ENCODE measurements around the gene KIF1C. TPM values are rescaled to one million over a fixed set of nuclear protein-coding genes. Genes with fewer than 3 reads are reported as not detected.

Gene KIF1C
- 10 to 100 TPM; 39.4 to 80.3 TPM for total RNA-seq

DNA sequence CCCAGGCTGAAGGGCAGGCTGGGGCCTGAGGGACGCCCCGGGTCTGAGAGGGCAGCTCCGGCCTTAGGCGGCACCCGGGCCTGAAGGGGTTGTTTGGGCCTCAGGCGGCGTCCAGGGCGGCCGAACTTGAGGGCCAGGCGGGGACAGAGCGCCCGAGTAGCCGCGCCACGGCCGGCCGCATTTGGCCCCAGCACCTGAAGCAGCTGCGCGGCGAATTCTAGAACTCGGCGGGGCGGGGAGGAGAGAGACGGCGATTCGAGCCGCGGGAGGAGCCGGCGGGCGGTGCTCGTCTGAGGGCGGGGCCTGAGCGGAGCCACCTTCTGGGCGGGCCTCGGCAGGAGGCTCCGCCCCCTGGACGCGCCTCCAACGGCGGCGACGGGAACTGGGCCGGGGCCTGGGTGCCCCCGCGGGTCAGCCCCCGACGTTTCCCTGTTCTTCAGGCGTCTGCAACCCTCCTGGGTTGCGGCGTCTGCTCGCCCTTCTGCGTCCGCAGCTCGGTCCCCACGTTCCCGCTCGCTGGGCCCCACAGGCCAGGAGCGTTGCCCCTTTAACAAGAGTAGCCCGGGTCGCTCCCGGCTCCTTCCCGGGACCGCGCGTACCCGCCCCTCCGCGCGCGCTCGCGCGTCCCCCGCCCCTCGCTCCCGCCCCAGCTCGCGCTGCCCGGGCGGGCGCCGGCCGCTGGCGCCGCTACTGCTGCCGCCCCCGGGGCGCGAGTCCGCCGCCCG lies at the start of gene KIF1C, which contains the start of gene INCA1:
Gene KIF1C, plus strand, starts transcription at position 649 of the 725 bp plus-strand sequence. CDS start 2,297 bp downstream, outside the sequence.
Gene INCA1, minus strand, starts transcription at position 221 of the 725 bp plus-strand sequence. CDS start 3,085 bp downstream, outside the sequence.
- peak within 1 kb of the TSS; percentile 17 to 80 for H3K27ac Mint-ChIP-seq

DNA sequence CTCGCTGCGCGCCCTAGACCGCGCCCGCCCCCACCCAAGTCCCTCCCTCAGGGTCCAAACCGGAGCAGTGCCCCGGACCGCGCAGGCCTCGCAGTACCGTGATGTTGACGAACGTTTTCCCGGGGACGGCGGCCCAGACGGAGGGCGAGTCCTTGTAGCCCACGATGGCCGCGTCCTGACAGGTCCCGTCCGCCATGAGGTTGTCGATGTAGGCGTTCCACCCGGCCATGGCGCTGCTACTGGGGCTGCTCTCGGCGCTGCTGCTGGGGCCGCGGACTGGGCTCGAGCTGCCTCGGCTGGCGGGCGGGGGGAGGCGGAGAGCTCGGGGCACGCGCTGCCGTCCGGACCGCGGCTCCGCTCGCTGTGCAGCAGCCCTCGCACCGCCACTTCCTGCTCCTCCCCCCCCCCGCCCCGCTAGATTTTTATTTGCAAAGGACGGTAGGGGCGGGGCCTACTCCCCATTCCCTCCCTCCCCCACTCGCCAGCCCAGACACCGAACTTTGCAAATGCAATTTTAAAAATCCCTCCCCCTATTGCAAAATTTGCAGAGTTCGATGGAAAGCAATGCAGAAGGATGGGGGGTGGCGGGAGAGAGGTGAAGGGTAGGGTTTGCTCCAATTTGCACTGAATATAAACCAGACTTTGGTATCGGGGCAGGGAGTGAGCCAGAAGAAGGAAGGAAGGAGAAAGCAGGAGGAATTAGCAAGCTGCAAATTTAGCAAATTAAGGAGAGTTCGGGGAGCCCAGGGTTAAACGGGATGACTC lies 49.4 kb upstream of the KIF1C start, which contains the start of gene PFN1:
Gene PFN1, minus strand, starts transcription at position 365 of the 765 bp plus-strand sequence. Its CDS starts 136 bp downstream, at position 229.
- Mint-ChIP-seq H3K36me3 (peaks cover 31% of the 10 kb centered on the region), H3K4me1 (ENCODE audit: low read depth in 2 of 2) (peaks cover 47 to 55% of the 10 kb centered on the region in 2 donors), H3K27ac (peak within 1 kb of the TSS; percentile 96), H3K27me3 (no peaks in the 10 kb centered on the region), H3K9me3 (no peaks in the 10 kb centered on the region), H3K4me3 (peak within 1 kb of the TSS; percentile 100)
- ATAC-seq = peak; percentile 63 to 79
- peak; percentile 93 for DNase-seq (ENCODE audit: low spot score)

More for the DNA sequence above, at the start of gene KIF1C, which contains the start of gene INCA1:
- peak; percentile 92 for DNase-seq (ENCODE audit: low spot score)
- H3K36me3 Mint-ChIP-seq = no peaks in the 10 kb centered on the region
- peaks cover 17 to 21% of the 10 kb centered on the region in 2 donors for H3K4me1 Mint-ChIP-seq (ENCODE audit: low read depth in 2 of 2)
- ATAC-seq = peak; percentile 96 to 98
- H3K27me3 Mint-ChIP-seq = peaks cover 0 to 6% of the 10 kb centered on the region in 2 donors
- H3K9me3 Mint-ChIP-seq = no peaks in the 10 kb centered on the region
- peak within 1 kb of the TSS; percentile 83 for H3K4me3 Mint-ChIP-seq

DNA sequence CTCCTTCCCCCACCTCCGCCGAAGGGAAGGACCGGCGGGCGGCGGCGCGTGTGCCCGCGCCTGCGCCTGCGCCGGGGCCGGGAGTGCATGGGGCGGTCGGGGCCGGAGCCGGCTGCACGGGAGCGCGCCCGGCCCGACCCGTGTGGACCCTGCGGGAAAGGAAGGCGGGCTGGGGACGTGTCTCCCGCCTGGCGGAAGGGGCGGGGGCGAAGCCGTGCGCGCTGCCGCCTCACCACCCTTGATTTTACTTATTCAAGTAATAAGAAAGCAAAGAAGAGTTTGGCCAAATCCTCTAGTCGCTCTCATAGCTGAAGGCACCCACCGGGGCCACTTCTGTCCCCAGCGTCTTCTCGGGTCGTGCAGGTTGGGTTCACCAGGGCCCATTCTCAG lies 48.8 kb upstream of the KIF1C start:
- Mint-ChIP-seq H3K4me1 (ENCODE audit: low read depth in 2 of 2) (peaks cover 45 to 49% of the 10 kb centered on the region in 2 donors), H3K36me3 (peaks cover 30% of the 10 kb centered on the region), H3K27me3 (no peaks in the 10 kb centered on the region), H3K4me3 (peak overlapping the region; percentile 100), H3K27ac (peak overlapping the region; percentile 96), H3K9me3 (no peaks in the 10 kb centered on the region)
- DNase-seq (ENCODE audit: low spot score) (peak; percentile 88), ATAC-seq (peak; percentile 67 to 77)

DNA sequence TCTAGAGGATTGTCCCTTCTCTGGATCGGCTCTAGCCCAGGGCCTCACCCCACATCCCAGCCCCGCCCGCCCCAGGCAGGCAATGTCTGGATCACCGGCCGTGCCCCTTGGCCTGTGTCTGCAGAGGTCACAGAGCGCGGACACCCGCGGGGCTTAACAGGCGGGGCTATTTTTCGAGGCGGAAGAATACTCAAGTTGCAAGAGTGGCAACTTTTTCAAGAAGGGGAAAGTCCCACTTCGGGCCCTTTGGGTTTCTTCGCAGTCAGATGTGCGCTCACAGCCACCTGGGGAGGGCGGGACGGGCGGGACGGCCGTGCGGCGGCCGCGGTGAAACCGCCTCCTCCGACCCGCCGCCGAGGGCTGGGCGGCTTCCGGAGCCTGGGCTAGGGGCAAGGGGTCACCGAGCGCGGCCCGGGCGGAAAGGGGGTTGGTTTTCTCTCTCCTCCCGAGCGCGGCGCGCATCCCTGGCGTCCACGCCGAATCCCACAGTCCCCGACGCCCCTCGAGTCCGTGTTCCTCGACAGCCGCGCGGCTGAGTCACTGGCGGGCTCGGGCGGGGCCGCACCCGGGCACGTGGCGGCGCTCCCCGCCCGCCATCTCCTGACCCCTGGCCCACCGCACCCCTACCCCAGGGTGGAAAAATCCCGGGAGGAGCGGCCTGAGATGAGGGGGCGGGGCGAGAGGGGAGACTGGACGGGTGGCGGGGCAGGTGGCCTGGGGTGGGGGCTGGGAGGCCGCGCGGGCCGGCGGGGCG lies 48.3 kb upstream of the KIF1C start:
- H3K27ac Mint-ChIP-seq = peak overlapping the region; percentile 96
- DNase-seq (ENCODE audit: low spot score) = peak; percentile 90
- H3K4me1 Mint-ChIP-seq (ENCODE audit: low read depth in 2 of 2) = peaks cover 40 to 44% of the 10 kb centered on the region in 2 donors

DNA sequence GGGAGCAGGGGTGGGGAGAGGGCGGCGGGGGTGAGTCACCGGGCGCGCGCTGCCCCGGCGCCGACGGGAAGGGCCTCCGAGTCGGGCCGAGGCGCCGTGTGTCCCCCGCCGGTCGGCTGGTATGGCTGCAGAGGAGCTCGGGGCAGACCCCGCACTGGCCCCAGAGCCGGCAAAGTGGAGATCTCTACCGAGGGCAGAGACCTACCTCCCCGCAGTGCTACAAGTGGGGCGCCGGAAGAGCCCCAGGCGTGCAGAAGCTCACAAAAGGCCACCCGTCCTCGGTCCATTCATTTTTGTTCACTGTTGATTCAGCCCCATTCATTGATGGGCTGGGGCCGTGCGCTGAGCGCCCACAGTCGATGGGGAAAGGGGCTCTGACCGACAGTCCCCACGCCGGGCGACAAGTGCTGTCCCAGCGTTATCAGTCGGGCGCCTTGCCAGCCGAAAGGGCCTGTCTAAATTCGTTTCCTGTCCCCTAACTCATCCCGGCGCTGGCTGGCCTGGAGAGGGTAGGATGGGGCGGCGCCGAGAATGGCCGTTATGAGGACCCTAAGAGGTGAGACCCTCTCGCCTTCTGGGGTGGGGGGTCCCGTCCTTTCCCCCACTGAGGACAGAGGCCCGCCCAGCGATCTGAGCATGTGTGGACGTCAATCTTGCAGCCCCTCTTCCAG lies 47.5 kb upstream of the KIF1C start:
- ATAC-seq (peak; percentile 25 to 31), DNase-seq (ENCODE audit: low spot score) (no peak)
- no peaks in the 10 kb centered on the region for H3K9me3 Mint-ChIP-seq

More for the DNA sequence above, 48.3 kb upstream of the KIF1C start:
- peak; percentile 57 to 63 for ATAC-seq
- H3K36me3 Mint-ChIP-seq = peaks cover 25% of the 10 kb centered on the region
- peak overlapping the region; percentile 100 for H3K4me3 Mint-ChIP-seq
- no peaks in the 10 kb centered on the region for H3K27me3 Mint-ChIP-seq
- H3K9me3 Mint-ChIP-seq = no peaks in the 10 kb centered on the region

DNA sequence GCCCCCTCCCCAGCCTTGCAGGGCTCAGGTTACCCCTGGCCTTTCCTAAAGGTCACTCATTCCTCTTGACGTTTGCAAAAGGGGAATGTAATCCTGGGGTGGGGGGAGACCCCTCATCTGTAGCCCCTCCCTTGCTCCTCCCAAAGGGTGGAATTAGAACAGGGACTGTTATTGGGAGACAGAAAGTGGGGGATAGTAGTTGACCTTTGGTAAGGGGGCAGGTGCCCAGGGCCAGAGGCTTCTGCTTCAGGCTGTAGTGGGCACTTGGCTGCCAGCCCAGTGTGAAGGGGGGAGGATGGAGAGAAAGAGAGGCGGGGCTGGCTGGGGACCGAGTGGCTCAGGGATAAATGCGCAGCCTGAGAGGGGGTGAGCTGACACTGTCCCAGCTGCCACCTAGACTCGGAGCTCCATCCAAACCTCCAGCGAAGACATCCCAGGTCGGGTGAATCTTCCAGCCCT lies 47.0 kb upstream of the KIF1C start, which contains the start of gene ENO3:
Gene ENO3, plus strand, starts transcription at position 374 of the 459 bp plus-strand sequence. CDS start 711 bp downstream, outside the sequence.
- peak within 1 kb of the TSS; percentile 89 for H3K4me3 Mint-ChIP-seq
- H3K27ac Mint-ChIP-seq = peak within 1 kb of the TSS; percentile 78 to 96
- peaks cover 13% of the 10 kb centered on the region for H3K36me3 Mint-ChIP-seq
- H3K9me3 Mint-ChIP-seq = no peaks in the 10 kb centered on the region
- ATAC-seq = no peak
- H3K27me3 Mint-ChIP-seq = no peaks in the 10 kb centered on the region
- no peak for DNase-seq (ENCODE audit: low spot score)
- peaks cover 27 to 31% of the 10 kb centered on the region in 2 donors for H3K4me1 Mint-ChIP-seq (ENCODE audit: low read depth in 2 of 2)

More for the DNA sequence above, 47.5 kb upstream of the KIF1C start:
- peak overlapping the region; percentile 78 to 96 for H3K27ac Mint-ChIP-seq
- peaks cover 19% of the 10 kb centered on the region for H3K36me3 Mint-ChIP-seq
- no peaks in the 10 kb centered on the region for H3K27me3 Mint-ChIP-seq
- peaks cover 33 to 36% of the 10 kb centered on the region in 2 donors for H3K4me1 Mint-ChIP-seq (ENCODE audit: low read depth in 2 of 2)
- peak overlapping the region; percentile 89 for H3K4me3 Mint-ChIP-seq

DNA sequence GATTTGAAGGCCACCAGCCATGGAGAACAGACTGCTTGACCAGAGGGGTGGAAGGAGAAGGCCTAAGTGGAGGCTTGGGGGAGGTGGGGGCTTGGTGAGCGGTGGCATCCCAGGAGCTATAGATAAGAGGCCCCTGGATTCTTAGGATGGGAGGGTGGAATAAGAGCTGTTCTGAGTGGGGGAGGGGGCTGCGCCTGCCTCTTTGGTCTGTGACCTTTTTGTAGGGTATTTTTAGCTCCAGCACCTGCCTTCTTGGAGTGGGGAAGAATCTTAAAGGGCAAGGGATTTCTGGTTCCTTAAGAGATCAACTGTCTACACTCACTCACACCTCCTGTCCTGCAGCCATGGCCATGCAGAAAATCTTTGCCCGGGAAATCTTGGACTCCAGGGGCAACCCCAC lies 46.3 kb upstream of the KIF1C start:
- Mint-ChIP-seq H3K27me3 (no peaks in the 10 kb centered on the region), H3K4me1 (ENCODE audit: low read depth in 2 of 2) (peaks cover 25 to 30% of the 10 kb centered on the region in 2 donors), H3K4me3 (peak overlapping the region; percentile 89), H3K36me3 (peaks cover 7% of the 10 kb centered on the region), H3K9me3 (no peaks in the 10 kb centered on the region), H3K27ac (peak overlapping the region; percentile 78 to 96)
- DNase-seq (ENCODE audit: low spot score) = no peak
- no peak for ATAC-seq

DNA sequence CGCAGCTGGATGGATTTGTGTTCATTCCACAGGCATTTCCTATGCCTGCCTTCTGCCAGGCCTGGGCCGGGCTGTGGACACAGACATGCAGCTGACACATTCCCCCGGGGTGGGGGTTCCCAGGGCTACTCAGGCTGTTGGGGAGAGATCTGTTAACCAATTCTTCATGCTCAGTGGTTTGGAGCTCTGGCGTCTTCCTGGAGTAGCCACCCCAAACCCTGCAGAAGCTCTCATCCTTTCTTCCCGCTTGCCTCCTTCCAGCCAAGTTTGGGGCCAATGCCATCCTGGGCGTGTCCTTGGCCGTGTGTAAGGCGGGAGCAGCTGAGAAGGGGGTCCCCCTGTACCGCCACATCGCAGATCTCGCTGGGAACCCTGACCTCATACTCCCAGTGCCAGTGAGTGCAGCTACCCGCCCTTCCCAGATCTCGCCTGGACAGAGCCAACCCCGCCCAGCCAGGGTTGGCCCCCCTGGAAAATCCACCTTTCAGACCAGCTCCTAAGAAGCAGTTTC lies 44.2 kb upstream of the KIF1C start:
- Mint-ChIP-seq H3K27me3 (no peaks in the 10 kb centered on the region), H3K36me3 (no peaks in the 10 kb centered on the region), H3K4me1 (ENCODE audit: low read depth in 2 of 2) (peaks cover 18 to 28% of the 10 kb centered on the region in 2 donors), H3K27ac (no peak overlapping the region), H3K9me3 (no peaks in the 10 kb centered on the region), H3K4me3 (peak overlapping the region; percentile 13)
- no peak for DNase-seq (ENCODE audit: low spot score)
- ATAC-seq = no peak

DNA sequence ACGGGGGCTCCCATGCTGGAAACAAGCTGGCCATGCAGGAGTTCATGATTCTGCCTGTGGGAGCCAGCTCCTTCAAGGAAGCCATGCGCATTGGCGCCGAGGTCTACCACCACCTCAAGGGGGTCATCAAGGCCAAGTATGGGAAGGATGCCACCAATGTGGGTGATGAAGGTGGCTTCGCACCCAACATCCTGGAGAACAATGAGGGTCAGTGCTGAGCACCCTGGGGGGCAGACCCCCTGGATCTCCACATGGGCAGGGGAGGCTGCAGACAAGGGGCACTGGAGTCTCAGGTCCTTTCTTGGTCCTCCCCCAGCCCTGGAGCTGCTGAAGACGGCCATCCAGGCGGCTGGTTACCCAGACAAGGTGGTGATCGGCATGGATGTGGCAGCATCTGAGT lies 42.7 kb upstream of the KIF1C start:
- H3K36me3 Mint-ChIP-seq = no peaks in the 10 kb centered on the region
- DNase-seq (ENCODE audit: low spot score) (no peak), ATAC-seq (no peak)
- H3K27ac Mint-ChIP-seq = no peak overlapping the region
- H3K27me3 Mint-ChIP-seq = no peaks in the 10 kb centered on the region
- no peak overlapping the region for H3K4me3 Mint-ChIP-seq
- no peaks in the 10 kb centered on the region for H3K9me3 Mint-ChIP-seq
- H3K4me1 Mint-ChIP-seq (ENCODE audit: low read depth in 2 of 2) = peaks cover 14 to 25% of the 10 kb centered on the region in 2 donors

DNA sequence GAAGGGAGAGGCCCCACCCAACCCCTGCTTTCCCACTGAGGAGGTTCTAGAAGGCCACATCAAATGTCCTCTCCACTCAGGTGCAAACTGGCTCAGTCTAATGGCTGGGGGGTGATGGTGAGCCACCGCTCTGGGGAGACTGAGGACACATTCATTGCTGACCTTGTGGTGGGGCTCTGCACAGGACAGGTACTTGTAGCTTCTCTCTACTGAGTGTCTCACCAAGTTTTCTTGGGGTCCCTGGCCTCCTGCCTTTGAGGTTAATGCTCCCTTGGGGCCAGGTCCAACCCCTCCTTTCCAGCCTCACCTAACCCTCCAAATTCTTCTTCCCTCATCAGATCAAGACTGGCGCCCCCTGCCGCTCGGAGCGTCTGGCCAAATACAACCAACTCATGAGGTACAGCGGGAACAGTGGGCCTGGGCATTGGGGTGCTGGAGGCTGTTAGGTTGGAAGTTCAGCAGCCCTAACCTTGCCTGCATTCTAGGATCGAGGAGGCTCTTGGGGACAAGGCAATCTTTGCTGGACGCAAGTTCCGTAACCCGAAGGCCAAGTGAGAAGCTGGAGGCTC lies 41.2 kb upstream of the KIF1C start:
- Mint-ChIP-seq H3K27me3 (no peaks in the 10 kb centered on the region), H3K9me3 (no peaks in the 10 kb centered on the region), H3K27ac (peak overlapping the region in 1 of 2 donors; percentile 56), H3K4me1 (ENCODE audit: low read depth in 2 of 2) (peaks cover 0 to 13% of the 10 kb centered on the region in 2 donors), H3K36me3 (no peaks in the 10 kb centered on the region), H3K4me3 (no peak overlapping the region)
- ATAC-seq (no peak), DNase-seq (ENCODE audit: low spot score) (no peak)

DNA sequence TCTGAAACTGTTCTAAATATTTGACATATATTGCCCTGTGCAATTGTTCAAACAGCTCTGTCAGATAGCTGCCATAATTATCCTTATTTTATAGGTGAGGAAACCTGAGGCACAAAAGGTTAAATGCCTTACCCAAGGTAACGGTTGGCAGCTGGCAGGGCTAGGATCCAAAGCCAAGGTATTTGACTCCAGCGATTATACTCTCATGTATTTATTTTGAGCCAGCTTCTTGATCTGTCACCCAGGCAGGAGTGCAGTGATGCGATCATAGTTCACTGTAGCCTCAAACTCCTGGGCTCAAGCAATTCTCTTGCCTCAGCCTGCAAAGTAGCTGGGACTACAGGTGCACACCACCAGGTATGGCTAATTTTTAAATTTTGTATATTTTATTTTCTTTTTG lies 39.6 kb upstream of the KIF1C start:
- no peaks in the 10 kb centered on the region for H3K27me3 Mint-ChIP-seq
- DNase-seq (ENCODE audit: low spot score) = no peak
- H3K9me3 Mint-ChIP-seq = no peaks in the 10 kb centered on the region
- H3K36me3 Mint-ChIP-seq = no peaks in the 10 kb centered on the region
- no peak overlapping the region for H3K27ac Mint-ChIP-seq
- no peak for ATAC-seq
- H3K4me1 Mint-ChIP-seq (ENCODE audit: low read depth in 2 of 2) = peaks cover 0 to 13% of the 10 kb centered on the region in 2 donors
- H3K4me3 Mint-ChIP-seq = no peak overlapping the region

DNA sequence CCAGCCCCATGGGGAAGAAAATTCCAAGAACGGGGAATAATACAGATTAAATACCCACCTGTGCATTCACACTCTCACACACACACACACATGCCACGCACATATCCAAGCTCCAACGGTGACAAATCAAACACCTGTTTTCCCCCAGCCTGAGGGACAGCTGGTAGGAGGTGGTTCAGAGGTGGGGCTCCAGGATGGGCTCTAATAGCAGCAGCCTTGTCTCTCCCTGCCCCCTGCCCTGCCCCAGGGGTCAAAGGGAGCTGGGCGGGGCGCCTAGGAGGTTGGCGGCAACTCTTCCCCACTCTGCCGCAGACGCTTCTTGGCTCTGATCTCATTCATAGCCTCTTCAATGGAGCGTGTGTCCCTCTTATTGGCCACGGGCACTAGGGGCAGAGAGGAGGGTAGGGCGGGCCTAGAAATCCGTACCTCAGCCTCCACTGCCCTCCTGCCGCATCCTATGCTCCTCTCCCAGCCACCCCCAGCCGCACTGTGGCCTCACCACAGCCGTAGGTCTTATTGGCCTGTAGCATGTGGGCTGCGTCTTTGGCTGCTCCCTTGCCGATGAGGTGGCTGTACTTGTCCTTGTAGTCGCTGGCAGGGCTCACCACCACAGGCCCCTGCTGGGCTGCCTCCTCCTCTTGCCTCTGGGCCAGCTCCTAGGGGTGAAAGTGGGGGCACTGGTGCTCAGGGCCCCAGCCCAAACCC lies 38.3 kb upstream of the KIF1C start:
- ATAC-seq = no peak
- H3K27me3 Mint-ChIP-seq = no peaks in the 10 kb centered on the region
- no peak overlapping the region for H3K4me3 Mint-ChIP-seq
- H3K9me3 Mint-ChIP-seq = no peaks in the 10 kb centered on the region
- peaks cover 0 to 10% of the 10 kb centered on the region in 2 donors for H3K4me1 Mint-ChIP-seq (ENCODE audit: low read depth in 2 of 2)
- no peak for DNase-seq (ENCODE audit: low spot score)
- peak overlapping the region in 1 of 2 donors; percentile 13 for H3K27ac Mint-ChIP-seq
- H3K36me3 Mint-ChIP-seq = no peaks in the 10 kb centered on the region
